GM12892 (cell line): ENCODE measurements around the gene IL9.

Experiments used
- POLR2A ChIP-seq: IDR thresholded peaks from 2 replicates; pipeline ENCODE4 v1.6.1; 2011; ENCODE audit warnings: low read depth, low read length, control low read depth
- POLR2AphosphoS5 ChIP-seq: IDR thresholded peaks from 2 replicates; pipeline ENCODE4 v1.6.1; 2011; ENCODE audit warnings: low read depth, low read length, control low read depth

DNA sequence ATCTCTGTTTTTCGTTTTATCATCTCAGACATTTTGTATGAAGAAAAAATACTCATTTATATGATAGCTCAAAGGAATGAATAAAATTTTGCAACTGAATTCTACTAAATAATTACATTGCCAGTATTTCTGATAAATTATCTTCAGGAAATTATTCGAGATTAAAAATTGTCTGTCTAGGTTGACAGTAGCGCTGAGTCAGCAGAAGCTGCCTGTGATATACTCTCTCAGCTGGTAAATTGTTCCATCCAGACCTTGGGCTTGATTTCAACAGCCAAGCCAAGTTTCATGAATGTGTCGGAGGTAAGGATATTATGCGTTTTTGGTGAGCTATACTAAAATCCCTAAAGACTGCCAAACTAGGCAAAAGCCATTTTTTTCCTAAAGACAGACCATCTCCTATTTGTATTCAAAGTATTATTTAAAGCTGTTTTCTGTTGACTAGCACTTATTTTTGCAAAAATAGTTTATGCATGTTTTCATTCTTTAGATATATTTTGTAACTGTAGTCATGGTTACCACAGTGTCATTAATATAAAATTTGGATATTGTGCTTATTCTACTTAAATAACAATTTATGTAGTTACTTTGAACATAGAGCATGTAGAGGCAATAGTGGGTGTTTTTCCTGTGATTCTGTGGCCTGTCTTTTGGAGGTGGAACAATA is 41.7 kb upstream of the IL9 start:
- TF ChIP-seq POLR2A (no peak), POLR2AphosphoS5 (no peak)
